ENCODE measurements around the gene CAMK4.
"Not testable (repeated sequence)": the region's sequence is repeated elsewhere in the genome, so short reads cannot be mapped to it uniquely, and the experiment has no call there.

Gene CAMK4

DNA sequence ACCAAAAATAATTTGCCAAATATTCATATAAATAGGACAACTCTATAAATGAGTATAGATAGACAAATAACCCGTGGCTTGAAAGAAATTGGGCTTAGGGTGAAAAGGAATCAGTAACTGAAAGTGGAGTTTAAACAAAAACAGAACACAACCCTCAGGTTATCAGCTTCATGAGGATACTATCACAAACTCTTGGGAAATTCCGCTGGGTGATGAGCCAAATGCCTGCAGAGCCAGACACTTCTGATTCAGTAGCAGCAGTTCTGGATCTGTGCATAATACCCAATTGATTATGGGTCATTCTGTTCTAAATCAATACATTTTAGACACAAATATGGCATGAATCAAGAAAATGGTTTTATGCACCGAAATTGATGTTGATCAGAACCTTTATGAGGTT is 72.4 kb downstream of the CAMK4 start:
- intact Hi-C loops (cut with DNase I) = no loop called here
- no peak for DNase-seq

DNA sequence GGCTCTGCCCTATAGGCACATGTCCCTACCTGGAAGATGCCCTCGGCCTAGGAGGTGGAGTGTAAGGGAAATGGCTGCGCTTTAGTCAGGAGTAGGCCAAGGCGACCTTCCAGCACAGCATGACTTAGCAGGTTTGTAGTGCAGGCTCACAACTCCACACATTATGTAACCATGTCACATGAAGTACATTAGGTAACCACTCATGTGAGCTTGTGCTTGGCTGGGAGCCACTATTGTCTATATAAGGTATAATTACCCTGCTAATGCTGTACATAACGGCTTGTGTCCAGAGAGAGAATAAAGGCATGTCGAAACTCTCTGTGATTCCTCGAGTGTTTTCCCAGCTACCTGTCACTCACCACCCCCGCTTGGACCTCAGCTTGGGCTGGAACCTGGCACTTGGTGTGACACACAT is 74.9 kb downstream of the CAMK4 start:
- no peak for DNase-seq
- intact Hi-C loops (cut with DNase I) = no loop called here

DNA sequence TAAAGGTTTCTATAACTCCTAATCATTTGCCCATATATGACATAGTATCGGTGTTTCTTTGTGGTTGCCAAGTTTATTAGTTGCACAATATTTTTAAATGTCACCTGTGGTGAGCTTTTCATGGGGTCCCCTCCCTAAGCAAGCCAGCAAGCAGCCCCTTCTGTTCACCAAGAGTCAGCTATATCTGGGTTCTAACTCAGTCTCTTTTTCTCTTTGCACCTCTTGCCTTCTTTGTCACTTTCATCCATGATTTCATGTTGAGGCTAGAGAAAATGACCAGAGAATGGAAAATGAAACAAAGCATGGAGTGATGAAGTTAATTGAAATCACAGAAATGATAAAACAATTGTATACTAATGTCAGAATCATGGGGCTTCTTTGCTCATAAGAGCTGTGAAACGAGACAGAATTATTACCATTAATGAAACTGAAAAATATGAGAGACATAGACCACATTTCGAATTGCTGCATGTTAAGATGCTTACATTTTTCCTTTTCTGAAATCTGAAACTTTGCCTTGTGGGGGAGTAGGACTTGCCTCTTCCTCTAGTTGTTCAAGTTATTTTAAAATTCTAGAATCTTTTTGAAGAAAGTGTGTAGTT is 75.7 kb downstream of the CAMK4 start:
- no peak for DNase-seq
- intact Hi-C loops (cut with DNase I) = no loop called here

DNA sequence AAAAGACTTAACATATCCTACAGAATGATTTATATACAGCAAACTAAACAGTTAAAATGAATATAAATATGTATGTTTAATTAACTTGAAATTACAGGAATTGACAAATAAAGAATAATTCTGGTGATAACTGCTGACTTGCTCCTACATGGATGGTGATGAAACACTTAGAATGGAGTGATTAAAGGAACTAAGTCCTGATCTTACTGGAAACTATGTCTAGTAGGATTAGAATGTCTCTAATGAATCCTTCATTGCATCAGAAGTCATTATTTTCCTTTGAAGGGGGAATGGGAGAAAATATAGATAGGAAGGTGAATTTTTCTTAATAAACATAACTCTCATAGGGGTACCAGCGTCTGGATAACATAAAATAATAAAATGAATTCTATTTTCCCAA is 77.1 kb downstream of the CAMK4 start:
- intact Hi-C loops (cut with DNase I) = no loop called here
- DNase-seq = no peak

DNA sequence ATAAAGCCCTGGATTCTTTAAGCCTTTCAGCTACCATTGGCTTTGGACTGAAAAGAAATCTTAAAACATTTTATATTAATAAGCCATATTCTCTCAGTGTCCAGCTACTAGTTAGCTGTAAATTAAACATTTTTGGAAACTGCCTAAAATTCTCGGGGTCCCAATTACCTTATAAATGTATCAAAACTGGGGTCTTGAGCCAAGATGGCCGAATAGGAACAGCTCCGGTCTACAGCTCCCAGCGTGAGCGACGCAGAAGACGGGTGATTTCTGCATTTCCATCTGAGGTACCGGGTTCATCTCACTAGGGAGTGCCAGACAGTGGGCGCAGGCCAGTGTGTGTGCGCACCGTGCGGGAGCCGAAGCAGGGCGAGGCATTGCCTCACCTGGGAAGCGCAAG is 77.9 kb downstream of the CAMK4 start:
- intact Hi-C loops (cut with DNase I); DNase-seq: not testable (repeated sequence)

DNA sequence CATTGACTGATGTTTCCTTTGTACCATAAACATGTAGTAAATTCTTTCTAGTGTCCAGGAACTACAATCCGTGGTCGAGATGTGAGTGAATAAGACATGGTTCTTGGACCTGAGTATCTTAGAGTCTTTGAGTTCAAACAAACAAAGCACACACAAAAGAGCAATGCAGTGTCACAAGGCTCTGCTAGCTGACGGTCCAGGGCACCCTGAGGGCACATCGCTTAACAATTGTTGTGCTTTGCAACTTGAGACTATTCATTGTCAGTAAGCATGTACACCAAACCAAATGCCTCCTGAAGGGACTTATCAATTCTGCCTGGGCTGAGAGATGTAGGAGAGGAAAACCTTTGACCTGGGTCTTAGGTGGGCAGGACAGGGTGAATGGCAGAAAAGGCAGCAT is 84.8 kb downstream of the CAMK4 start:
- no peak for DNase-seq
- intact Hi-C loops (cut with DNase I) = no loop called here

DNA sequence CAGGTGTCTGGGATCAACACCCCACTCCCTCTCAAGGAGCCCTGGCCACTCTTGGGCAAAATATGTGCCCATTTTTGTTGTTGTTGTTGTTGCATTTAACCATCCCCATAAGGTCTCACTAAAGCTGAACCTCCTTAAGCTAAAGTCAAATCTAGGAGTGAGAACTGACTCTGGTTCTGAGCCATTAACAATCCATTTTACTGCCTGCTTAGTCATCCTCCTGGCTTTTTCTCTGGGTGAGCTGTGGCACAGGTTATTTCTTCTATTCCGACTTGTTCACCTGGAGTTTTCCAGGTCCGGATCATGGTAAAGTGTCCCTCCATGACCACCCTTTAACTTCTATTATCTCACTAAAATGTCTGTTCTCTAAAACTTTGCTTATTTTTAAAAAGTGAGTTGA is 85.2 kb downstream of the CAMK4 start:
- intact Hi-C loops (cut with DNase I) = no loop called here

DNA sequence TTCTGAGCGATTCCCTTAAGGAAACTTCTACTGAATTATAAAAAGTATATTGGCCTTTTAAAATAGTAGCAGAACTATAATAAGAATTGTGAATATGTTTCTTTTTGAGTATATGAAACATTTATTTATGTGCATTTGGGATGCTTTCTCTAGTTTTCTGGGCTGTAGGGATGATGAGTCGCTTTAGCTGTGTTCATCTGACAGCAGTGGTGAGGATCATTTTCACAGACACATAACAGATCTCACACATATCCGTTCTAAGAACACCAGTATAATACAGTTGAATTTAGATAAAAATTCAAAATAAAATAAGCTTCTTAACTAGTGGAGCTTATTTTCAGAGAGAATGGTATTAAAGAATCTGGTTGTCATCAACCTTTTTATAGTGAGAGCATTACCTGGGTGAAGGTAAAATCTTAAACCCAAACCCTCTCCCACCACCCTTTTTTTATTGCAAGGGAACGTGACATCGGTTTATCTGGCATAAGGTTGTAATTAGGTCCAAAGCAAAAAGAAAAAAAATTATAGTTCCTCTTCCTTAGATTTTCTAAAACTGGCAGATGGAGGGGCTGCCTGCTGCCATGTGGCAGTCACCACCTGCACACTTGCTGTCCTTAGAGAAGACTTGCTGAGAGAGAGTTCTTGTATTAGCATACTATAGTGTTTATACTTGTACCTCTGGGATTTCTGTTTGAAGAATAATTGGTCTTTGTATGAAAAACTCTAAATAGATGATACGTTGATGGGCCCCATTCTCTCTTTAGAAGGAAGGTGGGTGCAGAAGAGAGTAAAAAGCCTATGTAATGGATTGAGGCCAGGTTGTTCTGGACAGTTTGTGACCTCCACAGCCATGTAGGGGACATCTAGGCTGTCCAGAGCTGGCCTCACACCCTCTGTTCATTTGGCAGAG is 86.8 kb downstream of the CAMK4 start:
- intact Hi-C loops (cut with DNase I) = no loop called here

More for the DNA sequence above, 85.2 kb downstream of the CAMK4 start:
- no peak for DNase-seq

DNA sequence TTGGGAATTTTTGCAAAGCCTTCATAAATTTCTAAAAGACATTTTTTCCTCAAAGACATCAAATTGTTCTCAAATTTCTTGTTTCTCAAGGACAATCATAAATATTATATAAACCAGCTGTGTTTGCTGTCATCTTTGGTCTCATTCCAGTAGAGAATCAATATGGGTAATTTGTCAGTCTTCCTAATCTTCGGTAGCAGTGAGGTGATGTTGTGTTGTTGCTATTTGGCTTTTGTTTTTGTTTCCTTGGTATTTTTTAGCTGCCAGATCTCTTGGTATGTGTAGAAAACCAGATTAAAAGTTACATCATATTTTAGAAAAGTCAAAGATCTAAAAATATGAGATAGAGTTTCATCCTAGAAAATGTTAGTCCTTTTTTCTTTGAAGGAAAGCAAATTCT is 87.5 kb downstream of the CAMK4 start:
- no peak for DNase-seq
- intact Hi-C loops (cut with DNase I) = no loop called here

More for the DNA sequence above, 86.8 kb downstream of the CAMK4 start:
- DNase-seq = no peak

DNA sequence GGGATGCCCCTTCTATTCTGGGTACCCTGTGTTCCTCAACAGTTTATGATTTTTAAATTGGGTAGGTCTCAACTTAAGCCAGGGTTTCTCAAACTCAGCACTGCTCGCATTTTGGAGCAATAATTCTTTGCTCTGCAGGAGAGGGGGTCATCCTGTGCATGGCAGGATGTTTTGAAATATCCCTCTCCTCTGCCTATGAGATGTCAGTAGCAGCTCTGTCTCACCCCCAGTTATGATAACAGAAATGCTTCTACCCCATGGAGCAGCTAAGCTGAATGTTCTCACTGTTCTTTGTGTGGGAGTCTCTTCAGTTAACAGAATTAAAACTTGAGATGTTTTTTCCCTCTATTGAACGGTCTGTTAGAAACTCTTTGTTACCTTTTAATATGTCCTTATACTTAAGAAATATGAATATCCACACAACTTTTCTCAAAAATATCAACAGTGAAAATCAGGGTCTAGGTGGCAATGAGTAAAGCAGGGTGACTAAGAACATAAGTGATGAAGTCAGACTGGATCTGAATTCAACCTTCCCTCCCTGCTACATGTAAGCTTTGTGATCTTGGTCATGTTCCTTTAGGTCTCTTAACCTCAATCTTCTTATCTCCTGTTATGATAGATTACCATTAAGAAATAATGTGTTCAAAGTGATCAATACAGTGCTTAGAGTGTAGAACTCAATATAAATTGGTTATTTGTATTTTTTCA is 89.0 kb downstream of the CAMK4 start:
- DNase-seq = peak in 10 of 42 donors; percentile 5 to 54 (median 22)
- intact Hi-C loops (cut with DNase I) = no loop called here

DNA sequence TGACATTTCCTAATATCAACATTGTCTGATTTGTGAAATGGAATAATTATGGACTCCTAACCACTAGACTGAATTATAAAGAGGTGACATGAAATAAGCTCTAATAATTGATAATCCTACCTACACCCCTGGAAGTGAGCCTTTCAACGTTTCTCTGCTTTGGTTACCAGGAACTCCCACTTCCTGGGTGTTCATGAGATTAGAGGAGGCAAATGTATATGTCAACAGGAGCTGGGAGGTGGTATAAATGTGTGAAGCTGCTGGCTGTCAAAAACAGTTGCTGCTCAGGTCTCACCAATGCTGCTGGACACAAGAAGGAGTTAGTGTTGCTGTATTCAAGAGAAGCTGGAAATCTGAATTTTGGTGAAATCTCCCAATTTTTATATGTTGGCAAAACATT is 96.8 kb downstream of the CAMK4 start:
- intact Hi-C loops (cut with DNase I) = no loop called here
- DNase-seq = no peak

DNA sequence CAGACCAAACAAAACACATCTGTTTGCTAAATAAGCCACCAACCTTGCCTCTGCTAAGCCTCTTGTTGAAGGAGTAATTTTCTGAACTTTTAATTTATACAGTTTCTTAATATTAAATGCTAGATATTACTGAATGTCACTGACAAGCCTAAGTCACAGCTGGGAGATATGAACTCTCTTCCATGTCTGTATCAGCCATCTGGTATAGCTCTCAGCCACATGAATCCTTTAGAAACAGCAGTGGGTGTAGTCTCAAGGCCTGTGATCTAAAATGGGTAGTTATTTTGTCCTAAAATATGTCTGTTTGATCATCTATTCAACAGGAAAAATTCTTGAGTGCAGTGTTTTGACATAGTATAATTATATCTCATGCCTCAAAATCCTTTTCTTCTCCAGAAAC is 97.2 kb downstream of the CAMK4 start:
- intact Hi-C loops (cut with DNase I) = no loop called here
- no peak for DNase-seq

DNA sequence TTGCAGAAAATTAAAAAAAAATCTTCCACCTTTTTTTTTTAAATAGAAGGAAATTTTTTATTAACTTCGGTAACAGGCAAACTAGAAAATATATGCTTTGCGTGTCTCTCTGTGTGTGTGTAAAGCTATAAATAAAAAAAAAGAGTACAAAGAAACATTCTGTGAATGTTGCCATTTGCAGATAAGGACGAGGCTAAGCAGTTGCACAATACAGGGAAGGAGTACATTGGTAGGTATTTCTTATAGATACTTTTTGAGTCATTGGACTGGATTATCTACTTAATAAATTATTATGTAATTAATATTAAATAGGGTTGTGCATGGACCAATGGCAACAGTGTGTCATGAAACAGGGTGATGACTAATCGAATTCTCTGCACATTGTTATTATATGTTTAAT is 102.4 kb downstream of the CAMK4 start:
- no peak for DNase-seq
- intact Hi-C loops (cut with DNase I) = no loop called here

DNA sequence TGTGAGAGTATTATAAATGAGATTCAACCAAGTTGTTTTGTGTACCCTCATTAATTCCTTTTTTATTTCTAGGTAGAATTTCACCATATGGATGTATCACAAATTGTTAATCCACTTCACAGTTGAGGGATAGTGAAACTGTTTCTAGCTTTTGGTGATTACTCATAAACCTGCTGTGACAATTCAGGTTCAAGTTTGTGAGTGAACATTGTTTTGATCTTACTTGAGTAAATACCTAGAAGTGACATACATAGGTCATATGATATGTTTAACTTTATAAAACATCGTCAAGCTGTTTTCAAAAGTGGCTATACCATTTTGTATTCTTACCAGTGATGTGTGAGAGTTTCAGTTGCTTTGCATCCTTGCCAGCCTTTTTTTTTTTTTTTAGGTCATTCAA is 112.9 kb downstream of the CAMK4 start:
- intact Hi-C loops (cut with DNase I) = no loop called here
- no peak for DNase-seq

DNA sequence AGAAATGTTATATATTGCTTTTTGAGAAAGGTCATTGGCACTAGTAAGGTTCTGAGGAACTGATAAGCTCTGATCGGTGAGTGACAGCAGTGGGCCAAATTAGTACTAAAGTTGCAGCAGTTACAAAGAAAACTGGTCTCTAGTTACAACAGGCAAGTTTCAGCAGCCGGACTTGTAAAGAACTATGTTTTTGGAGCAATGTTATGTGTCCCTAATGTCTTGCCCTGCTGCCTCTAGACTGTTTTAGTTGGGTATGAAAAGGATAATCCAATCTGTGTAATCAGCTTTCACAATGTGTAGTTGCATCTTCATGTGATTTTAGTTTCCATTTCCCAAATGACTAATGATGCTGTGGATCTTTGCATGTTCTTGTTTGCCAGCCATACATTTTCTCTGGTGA is 113.5 kb downstream of the CAMK4 start:
- DNase-seq = no peak

DNA sequence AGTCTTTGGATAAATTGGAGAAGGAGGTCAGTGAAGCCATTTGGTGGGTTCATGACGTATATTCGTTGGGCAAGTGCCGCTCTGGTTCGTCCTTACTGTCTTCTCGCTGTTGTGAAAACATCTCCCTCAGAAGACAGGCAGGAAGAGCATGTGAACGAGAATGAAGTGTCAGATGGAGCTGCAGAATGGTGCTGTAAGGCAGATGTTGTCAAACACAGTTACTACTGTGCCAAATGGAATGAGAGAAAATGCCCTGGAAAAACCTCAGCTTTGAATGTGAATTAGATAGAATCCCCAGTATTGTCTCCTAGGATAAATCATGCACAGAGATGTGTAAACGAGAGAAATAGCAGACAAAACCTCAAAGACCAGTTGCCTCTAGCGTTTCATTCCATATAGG is 121.5 kb downstream of the CAMK4 start:
- intact Hi-C loops (cut with DNase I) = no loop called here
- DNase-seq = peak in 2 of 42 donors; percentile 4 to 10

More for the DNA sequence above, 113.5 kb downstream of the CAMK4 start:
- intact Hi-C loops (cut with DNase I) = no loop called here

DNA sequence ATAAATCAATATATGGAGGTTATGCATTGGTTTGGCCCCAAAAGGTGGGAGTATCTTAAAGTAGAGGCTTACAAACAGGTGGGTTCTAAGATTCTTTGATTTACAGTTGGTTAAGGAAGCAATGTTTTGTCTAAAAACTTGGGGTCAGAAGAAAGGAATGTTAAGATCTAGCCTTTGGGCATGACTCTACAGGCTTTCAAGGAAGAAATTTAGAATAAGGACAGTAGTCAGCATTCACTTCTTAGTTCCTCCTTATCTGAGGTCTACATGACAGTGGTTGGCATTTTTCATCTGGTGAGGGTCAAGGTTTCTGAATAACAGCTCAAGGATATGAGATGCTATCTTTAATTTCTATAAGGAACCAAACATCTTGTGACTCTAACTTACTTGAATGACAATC is 122.8 kb downstream of the CAMK4 start:
- no peak for DNase-seq
- intact Hi-C loops (cut with DNase I) = no loop called here

DNA sequence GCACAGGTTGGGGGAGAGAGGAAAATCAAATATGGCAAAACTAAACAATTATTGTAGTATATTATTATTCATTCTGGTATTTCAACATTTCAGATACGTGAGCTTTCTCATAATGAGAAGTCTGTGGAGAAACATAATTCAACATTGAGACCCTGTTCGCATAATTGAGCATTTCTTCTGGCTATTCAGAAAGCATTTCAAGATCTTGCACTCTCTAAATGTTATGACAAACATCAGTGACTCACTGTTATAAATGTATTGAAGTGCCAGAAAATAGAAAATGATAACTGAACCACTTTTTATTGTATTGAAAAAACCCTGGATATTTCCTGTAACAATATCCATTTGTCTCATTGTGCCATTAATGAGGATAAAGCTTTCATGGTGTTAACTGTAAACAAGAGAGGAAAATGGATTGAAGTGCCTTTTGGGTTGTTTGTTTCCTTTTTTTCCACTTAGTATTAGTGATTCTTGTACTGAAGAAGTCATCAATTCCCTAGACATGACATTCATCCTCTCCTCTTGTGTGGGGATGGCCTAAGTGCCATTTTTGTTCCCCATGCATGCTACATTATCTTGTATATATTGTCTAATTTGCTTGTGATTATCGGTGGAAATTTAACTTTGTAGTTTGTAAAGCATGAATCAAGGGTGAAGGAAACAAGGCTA is 124.6 kb downstream of the CAMK4 start:
- intact Hi-C loops (cut with DNase I) = no loop called here
- no peak for DNase-seq

DNA sequence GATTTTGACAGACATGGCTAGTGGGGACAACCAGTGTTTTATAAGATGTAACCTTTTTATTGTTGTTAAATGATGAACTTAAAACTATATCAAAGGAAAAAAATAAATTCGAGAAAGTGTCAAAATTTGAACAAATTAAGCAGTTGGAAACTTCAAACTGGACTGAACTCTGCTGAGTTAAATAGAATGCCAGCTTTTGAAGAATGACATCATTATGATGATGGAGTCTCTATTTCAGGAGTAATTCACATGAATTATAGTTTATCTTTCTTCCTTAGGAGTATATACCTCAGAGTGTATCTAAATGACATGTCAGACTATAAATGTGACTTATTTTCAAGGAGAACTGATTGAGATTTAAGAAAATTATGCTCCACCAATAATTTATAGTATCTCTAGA is 125.2 kb downstream of the CAMK4 start:
- DNase-seq = no peak
- intact Hi-C loops (cut with DNase I) = no loop called here

DNA sequence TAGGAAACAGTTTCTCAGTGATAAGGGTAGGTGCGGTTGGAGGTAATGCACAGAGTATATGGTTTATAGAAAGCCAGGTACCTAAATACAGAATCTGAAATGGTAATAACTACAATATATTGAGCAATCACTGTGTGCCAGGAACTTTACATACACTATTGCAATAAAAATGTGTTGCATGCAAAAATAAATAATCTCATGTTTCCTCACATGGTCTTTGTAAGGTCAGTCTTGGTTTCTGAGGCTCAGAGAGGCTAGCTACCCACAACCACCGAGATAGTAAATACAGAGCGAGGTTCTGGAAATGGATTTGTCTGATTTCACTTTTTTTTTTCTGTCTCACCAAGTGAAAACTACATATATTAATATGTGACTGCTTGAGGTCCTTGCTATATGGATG is 128.9 kb downstream of the CAMK4 start:
- DNase-seq = no peak
- intact Hi-C loops (cut with DNase I) = no loop called here

Measured in head of caudate nucleus (tissue), 42 donors.